HepG2 (cell line): Measurements from ENCODE around the gene TP53TG5. TPM values are rescaled to one million over a fixed set of nuclear protein-coding genes. Genes with fewer than 3 reads are reported as not detected.

Source experiments
- FOXM1 ChIP-seq: sonication (generic); formaldehyde crosslinking; IDR thresholded peaks from 2 replicates; pipeline ENCODE4 v1.5.0; 2020; ENCODE audit warnings: missing genetic modification reagents
- KLF11 ChIP-seq: IDR thresholded peaks from 2 replicates; pipeline ENCODE4 v1.6.1; 2016; ENCODE audit warnings: missing compliant biosample characterization
- MTF2 ChIP-seq: sonication (generic); formaldehyde crosslinking; IDR thresholded peaks from 2 replicates; pipeline ENCODE4 v1.5.0; 2020; ENCODE audit warnings: missing genetic modification reagents, borderline replicate concordance
- NFYB ChIP-seq: sonication (generic); formaldehyde crosslinking; IDR thresholded peaks from 2 replicates; pipeline ENCODE4 v1.4.0; 2020; ENCODE audit warnings: missing genetic modification reagents
- POLR2AphosphoS2 ChIP-seq: IDR thresholded peaks from 2 replicates; pipeline ENCODE4 v1.6.1; 2011; ENCODE audit warnings: low read depth, low read length, improper control_type of control experiment
- POLR2G ChIP-seq: fragments of 200-400 bp; formaldehyde crosslinking; IDR thresholded peaks from 2 replicates; pipeline ENCODE4 v1.6.1; 2018; ENCODE audit warnings: mild to moderate bottlenecking, low read depth, low read length, moderate library complexity
- RCOR2 ChIP-seq: IDR thresholded peaks from 2 replicates; pipeline ENCODE4 v1.6.1; 2016; ENCODE audit warnings: missing biosample characterization, missing genetic modification reagents
- SRSF1 ChIP-seq: fragments of 200-400 bp; formaldehyde crosslinking; optimal IDR thresholded peaks from 2 replicates; pipeline ENCODE3; 2017; ENCODE audit warnings: mild to moderate bottlenecking, low read depth, low read length, moderate library complexity
- SRY ChIP-seq: sonication (generic); formaldehyde crosslinking; IDR thresholded peaks from 2 replicates; pipeline ENCODE4 v1.8.0; 2022; ENCODE audit warnings: mild to moderate bottlenecking, missing genetic modification reagents
- TCF7 ChIP-seq: sonication (generic); IDR thresholded peaks from 2 replicates; pipeline ENCODE4 v1.6.1; 2016; ENCODE audit warnings: antibody characterized with exemption, low read depth
- TEF ChIP-seq: sonication (generic); formaldehyde crosslinking; IDR thresholded peaks from 2 replicates; pipeline ENCODE4 v1.5.0; 2020; ENCODE audit warnings: missing genetic modification reagents
- ZBTB14 ChIP-seq: sonication (generic); formaldehyde crosslinking; IDR thresholded peaks from 2 replicates; pipeline ENCODE4 v1.4.0; 2020; ENCODE audit warnings: missing genetic modification reagents
- ZNF549 ChIP-seq: sonication (generic); formaldehyde crosslinking; IDR thresholded peaks from 2 replicates; pipeline ENCODE4 v1.5.0; 2020; ENCODE audit warnings: missing genetic modification reagents
- ZNF619 ChIP-seq: sonication (generic); formaldehyde crosslinking; IDR thresholded peaks from 2 replicates; pipeline ENCODE4 v1.4.0; 2020; ENCODE audit warnings: mild to moderate bottlenecking, missing genetic modification reagents
- ZNF776 ChIP-seq: sonication (generic); formaldehyde crosslinking; IDR thresholded peaks from 2 replicates; pipeline ENCODE4 v1.4.0; 2020; ENCODE audit warnings: mild to moderate bottlenecking, missing genetic modification reagents
- ZNF781 ChIP-seq: sonication (generic); formaldehyde crosslinking; IDR thresholded peaks from 2 replicates; pipeline ENCODE4 v1.5.1; 2020; ENCODE audit warnings: borderline replicate concordance, mild to moderate bottlenecking, missing genetic modification reagents; ENCODE audit errors: not compliant biosample characterization
- ZNF816 ChIP-seq: sonication (generic); formaldehyde crosslinking; IDR thresholded peaks from 2 replicates; pipeline ENCODE4 v1.8.0; 2022; ENCODE audit warnings: missing genetic modification reagents, mild to moderate bottlenecking, borderline replicate concordance
- polyA plus RNA-seq, 8 experiments: library from polyadenylated mRNA; depleted of rRNA in 3 of 8; stranded (reverse) in 7 of 8; unstranded in 1 of 8; fragments of >200 nt; fragmentation: Illumina TruSeq in 4 of 8; extraction: Trizol in 4 of 8; gene quantifications; 2 replicates each; pipeline versions ENCODE4 v1.2.1 to v1.2.3, GENCODE V29; 2011 to 2016; ENCODE audit warnings: low read depth in 4 of 8, missing spikeins in 1 of 8, mixed read lengths in 1 of 8; ENCODE audit not compliant: insufficient read depth in 1 of 8
- total RNA-seq, 5 experiments: library from RNA; depleted of rRNA; stranded (reverse); fragments of >200 nt; fragmentation: Illumina TruSeq; extraction: Trizol; gene quantifications; 2 replicates each; pipeline ENCODE4 v1.2.3, GENCODE V29; 2016; ENCODE audit warnings: low read depth in 1 of 5
- TF ChIP-seq, protein P1 (sequence below): IDR thresholded peaks from 2 replicates; pipeline ENCODE4 v1.4.0; 2020; ENCODE audit warnings: mild to moderate bottlenecking, missing genetic modification reagents
- TF ChIP-seq, protein P2 (sequence below): sonication (generic); formaldehyde crosslinking; IDR thresholded peaks from 2 replicates; pipeline ENCODE4 v1.4.0; 2020; ENCODE audit warnings: low read depth, mild to moderate bottlenecking, missing genetic modification reagents
- TF ChIP-seq, protein P3 (sequence below): sonication (generic); formaldehyde crosslinking; IDR thresholded peaks from 2 replicates; pipeline ENCODE4 v1.5.0; 2020; ENCODE audit warnings: mild to moderate bottlenecking, missing genetic modification reagents, borderline replicate concordance

TP53TG5 gene
- total and polyA plus RNA-seq, 2 of the 13 experiments (the other 11 are each of a cell fraction or from before 2014, with no cell fraction given): 0.11 TPM; not detected in 1

GRCh38 chr20:45347936-45348778 is 30.0 kb downstream of the TP53TG5 start, which contains the start of gene SDC4 (continued):
- TF ChIP-seq, protein P1, sequence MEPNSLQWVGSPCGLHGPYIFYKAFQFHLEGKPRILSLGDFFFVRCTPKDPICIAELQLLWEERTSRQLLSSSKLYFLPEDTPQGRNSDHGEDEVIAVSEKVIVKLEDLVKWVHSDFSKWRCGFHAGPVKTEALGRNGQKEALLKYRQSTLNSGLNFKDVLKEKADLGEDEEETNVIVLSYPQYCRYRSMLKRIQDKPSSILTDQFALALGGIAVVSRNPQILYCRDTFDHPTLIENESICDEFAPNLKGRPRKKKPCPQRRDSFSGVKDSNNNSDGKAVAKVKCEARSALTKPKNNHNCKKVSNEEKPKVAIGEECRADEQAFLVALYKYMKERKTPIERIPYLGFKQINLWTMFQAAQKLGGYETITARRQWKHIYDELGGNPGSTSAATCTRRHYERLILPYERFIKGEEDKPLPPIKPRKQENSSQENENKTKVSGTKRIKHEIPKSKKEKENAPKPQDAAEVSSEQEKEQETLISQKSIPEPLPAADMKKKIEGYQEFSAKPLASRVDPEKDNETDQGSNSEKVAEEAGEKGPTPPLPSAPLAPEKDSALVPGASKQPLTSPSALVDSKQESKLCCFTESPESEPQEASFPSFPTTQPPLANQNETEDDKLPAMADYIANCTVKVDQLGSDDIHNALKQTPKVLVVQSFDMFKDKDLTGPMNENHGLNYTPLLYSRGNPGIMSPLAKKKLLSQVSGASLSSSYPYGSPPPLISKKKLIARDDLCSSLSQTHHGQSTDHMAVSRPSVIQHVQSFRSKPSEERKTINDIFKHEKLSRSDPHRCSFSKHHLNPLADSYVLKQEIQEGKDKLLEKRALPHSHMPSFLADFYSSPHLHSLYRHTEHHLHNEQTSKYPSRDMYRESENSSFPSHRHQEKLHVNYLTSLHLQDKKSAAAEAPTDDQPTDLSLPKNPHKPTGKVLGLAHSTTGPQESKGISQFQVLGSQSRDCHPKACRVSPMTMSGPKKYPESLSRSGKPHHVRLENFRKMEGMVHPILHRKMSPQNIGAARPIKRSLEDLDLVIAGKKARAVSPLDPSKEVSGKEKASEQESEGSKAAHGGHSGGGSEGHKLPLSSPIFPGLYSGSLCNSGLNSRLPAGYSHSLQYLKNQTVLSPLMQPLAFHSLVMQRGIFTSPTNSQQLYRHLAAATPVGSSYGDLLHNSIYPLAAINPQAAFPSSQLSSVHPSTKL (CRISPR knock-in tag): peak; percentile 21; the same call in 1 of the 2 replicates
- TF ChIP-seq, protein P2, sequence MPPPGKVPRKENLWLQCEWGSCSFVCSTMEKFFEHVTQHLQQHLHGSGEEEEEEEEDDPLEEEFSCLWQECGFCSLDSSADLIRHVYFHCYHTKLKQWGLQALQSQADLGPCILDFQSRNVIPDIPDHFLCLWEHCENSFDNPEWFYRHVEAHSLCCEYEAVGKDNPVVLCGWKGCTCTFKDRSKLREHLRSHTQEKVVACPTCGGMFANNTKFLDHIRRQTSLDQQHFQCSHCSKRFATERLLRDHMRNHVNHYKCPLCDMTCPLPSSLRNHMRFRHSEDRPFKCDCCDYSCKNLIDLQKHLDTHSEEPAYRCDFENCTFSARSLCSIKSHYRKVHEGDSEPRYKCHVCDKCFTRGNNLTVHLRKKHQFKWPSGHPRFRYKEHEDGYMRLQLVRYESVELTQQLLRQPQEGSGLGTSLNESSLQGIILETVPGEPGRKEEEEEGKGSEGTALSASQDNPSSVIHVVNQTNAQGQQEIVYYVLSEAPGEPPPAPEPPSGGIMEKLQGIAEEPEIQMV: peak; percentile 61; the same call in 1 of the 2 replicates
- TF ChIP-seq POLR2G: peak; percentile 98
- peak; percentile 90 for TF ChIP-seq ZNF816 (CRISPR knock-in tag)
- TF ChIP-seq ZNF776 (CRISPR knock-in tag): peak; percentile 77; the same call in 1 of the 2 replicates
- TF ChIP-seq TCF7: no peak
- TF ChIP-seq ZNF549 (CRISPR knock-in tag): no peak
- TF ChIP-seq, protein P3, sequence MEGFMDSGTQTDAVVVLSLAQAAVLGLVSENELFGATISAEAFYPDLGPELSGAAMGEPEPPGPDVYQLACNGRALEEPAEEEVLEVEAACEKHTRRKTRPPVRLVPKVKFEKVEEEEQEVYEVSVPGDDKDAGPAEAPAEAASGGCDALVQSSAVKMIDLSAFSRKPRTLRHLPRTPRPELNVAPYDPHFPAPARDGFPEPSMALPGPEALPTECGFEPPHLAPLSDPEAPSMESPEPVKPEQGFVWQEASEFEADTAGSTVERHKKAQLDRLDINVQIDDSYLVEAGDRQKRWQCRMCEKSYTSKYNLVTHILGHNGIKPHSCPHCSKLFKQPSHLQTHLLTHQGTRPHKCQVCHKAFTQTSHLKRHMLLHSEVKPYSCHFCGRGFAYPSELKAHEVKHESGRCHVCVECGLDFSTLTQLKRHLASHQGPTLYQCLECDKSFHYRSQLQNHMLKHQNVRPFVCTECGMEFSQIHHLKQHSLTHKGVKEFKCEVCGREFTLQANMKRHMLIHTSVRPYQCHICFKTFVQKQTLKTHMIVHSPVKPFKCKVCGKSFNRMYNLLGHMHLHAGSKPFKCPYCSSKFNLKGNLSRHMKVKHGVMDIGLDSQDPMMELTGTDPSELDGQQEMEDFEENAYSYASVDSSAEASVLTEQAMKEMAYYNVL (CRISPR knock-in tag): peak; percentile 76
- TF ChIP-seq KLF11 (CRISPR knock-in tag): peak; percentile 69; the same call in 1 of the 2 replicates
- peak; percentile 96 for TF ChIP-seq SRSF1
- peak; percentile 30; the same call in 1 of the 2 replicates for TF ChIP-seq ZNF619 (CRISPR knock-in tag)
- TF ChIP-seq POLR2AphosphoS2: peak; percentile 86
- peak; percentile 85 for TF ChIP-seq ZNF781
- peak; percentile 67; the same call in 1 of the 2 replicates for TF ChIP-seq MTF2 (CRISPR knock-in tag)
- peak; percentile 48; the same call in 1 of the 2 replicates for TF ChIP-seq ZBTB14 (CRISPR knock-in tag)
- peak; percentile 17; the same call in 1 of the 2 replicates for TF ChIP-seq RCOR2 (CRISPR knock-in tag)
- TF ChIP-seq TEF (CRISPR knock-in tag): peak; percentile 74
- TF ChIP-seq NFYB (CRISPR knock-in tag): peak; percentile 14; the same call in 1 of the 2 replicates
- TF ChIP-seq FOXM1 (CRISPR knock-in tag): no peak
- peak; percentile 93 for TF ChIP-seq SRY (CRISPR knock-in tag)
